Transverse colon (tissue), 4 donors: Measurements from ENCODE around the gene DIP2B.

ENCODE experiments used
- EP300 ChIP-seq: sonication (generic); formaldehyde crosslinking; IDR thresholded peaks from one replicate; pipeline ENCODE4 v1.6.1; 2017; ENCODE audit warnings: antibody characterized with exemption, low read depth
- POLR2AphosphoS5 ChIP-seq, 3 donors: sonication (generic); formaldehyde crosslinking; IDR thresholded peaks; one replicate each; pipeline ENCODE4 v1.6.1; 2016; ENCODE audit warnings: antibody characterized with exemption in 3 of 3
- TF ChIP-seq, protein P1 (sequence below), 5 experiments: fragments of 200-600 bp in 3 of 5; fragments of 450-650 bp in 2 of 5; sonication (generic) in 3 of 5; IDR thresholded peaks; 1 replicate in 2 of 5; 2 replicates in 3 of 5; pipeline ENCODE4 v1.5.1; 2016 to 2017; ENCODE audit warnings: antibody characterized with exemption in 5 of 5, inconsistent platforms in 3 of 5, mild to moderate bottlenecking in 2 of 5, moderate library complexity in 1 of 5

DNA sequence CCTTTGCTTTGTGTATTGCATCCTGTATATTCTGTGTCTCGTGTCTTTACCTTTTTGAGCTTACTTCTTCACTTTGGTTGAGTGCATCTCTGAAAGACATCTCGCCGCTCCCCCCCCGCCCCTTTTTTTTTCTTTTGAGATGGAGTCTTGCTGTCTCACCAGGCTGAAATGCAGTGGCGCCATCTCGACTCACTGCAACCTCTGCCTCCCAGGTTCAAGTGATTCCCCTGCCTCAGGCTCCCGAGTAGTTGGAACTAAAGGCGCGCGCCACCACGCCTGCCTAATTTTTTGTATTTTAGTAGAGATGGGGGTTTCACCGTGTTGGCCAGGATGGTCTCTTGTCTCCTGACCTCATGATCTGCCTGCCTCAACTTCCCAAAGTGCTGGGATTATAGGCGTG, 49.9 kb downstream of the DIP2B start:
- TF ChIP-seq, protein P1, sequence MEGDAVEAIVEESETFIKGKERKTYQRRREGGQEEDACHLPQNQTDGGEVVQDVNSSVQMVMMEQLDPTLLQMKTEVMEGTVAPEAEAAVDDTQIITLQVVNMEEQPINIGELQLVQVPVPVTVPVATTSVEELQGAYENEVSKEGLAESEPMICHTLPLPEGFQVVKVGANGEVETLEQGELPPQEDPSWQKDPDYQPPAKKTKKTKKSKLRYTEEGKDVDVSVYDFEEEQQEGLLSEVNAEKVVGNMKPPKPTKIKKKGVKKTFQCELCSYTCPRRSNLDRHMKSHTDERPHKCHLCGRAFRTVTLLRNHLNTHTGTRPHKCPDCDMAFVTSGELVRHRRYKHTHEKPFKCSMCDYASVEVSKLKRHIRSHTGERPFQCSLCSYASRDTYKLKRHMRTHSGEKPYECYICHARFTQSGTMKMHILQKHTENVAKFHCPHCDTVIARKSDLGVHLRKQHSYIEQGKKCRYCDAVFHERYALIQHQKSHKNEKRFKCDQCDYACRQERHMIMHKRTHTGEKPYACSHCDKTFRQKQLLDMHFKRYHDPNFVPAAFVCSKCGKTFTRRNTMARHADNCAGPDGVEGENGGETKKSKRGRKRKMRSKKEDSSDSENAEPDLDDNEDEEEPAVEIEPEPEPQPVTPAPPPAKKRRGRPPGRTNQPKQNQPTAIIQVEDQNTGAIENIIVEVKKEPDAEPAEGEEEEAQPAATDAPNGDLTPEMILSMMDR (IDR thresholded peaks at IDR 0.05), result no peak
- TF ChIP-seq EP300, result no peak
- no peak for TF ChIP-seq POLR2AphosphoS5 (IDR thresholded peaks at IDR 0.05)
